Brain microvascular endothelial cell (primary cell): ENCODE data around the gene ZNF22.

Experiments
- DNase-seq: peaks from one replicate; pipeline ENCODE4 v3.0.0-alpha.2; 2020
- H3K27ac ChIP-seq: fragments of 250-450 bp; sonication (Bioruptor Pico); 2 replicates; pipeline ENCODE4 v1.5.1; 2020; ENCODE audit warnings: mild to moderate bottlenecking, moderate library complexity
- H3K27me3 ChIP-seq: fragments of 250-450 bp; sonication (Bioruptor Pico); replicated peaks from 2 replicates; pipeline ENCODE4 v1.5.1; 2020; ENCODE audit warnings: mild to moderate bottlenecking
- H3K36me3 ChIP-seq: fragments of 250-450 bp; sonication (Bioruptor Pico); replicated peaks from 2 replicates; pipeline ENCODE4 v1.5.1; 2020; ENCODE audit warnings: mild to moderate bottlenecking
- H3K4me3 ChIP-seq: 2 replicates; pipeline ENCODE4 v1.5.1; 2011; ENCODE audit warnings: low read depth, mild to moderate bottlenecking, control low read depth, low read length, moderate library complexity
- CTCF ChIP-seq: IDR thresholded peaks from 2 replicates; pipeline ENCODE4 v1.5.1; 2011; ENCODE audit warnings: low read depth, mild to moderate bottlenecking, moderate library complexity, low read length, control low read depth, inconsistent platforms; ENCODE audit errors: missing control alignments
- in situ Hi-C: cut with HindIII; loops from 2 replicates; pipeline ENCODE4 v1.10.0; 2017; ENCODE audit warnings: low sequenced_read_pairs, low pct_ligation_motif_present

Gene ZNF22

DNA sequence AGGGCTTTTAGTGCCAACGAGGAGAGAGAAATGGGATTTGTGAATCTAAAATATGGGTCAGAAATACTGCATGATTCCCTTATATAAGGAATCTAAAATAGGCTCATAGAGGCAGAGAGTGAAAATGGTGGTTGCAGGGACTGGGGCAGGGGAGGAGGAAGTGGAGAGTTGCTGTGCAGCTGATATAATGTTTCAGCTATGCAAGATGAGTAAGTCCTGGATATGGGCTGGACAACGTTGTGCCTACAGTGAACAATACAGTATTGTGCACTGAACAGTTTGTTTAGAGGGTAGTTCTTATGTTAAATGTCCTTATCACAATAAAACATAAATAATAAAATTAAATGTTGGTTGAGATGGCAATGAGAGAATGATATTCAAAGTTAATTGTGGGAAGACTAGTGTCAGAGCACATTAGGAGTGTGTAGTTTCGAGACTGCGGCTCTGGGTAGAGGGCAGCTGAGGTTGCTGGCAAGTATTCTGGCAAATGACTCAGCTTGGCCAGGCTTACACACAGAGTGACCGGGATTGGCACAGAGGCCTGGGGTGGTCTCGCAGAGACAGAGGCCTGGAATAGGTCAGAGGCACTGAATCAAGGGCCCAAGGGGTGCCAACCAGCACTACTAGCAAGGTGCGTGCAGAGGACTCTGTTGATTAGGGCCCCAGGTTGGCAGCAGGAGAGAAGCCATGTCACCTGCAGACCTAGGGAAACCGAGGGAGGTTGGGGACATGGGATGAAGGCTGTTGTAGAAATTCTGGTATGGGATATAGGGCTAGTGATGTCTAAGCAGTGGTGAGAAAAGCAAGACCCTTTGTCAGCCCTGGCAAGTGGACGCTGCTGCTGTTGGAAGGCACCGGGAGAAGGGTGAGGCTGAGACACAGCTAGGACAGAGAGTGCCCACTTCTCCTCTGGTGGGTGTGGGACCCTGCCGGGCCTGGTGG, 19.3 kb upstream of the ZNF22 start:
- Histone ChIP-seq H3K27me3 (no peaks in the 10 kb centered on the region), H3K27ac (peak overlapping the region; percentile 84), H3K36me3 (no peaks in the 10 kb centered on the region), H3K4me3 (no peak overlapping the region)
- no peak for TF ChIP-seq CTCF
- DNase-seq, result peak; percentile 87
- in situ Hi-C loops, result no loop called here

DNA sequence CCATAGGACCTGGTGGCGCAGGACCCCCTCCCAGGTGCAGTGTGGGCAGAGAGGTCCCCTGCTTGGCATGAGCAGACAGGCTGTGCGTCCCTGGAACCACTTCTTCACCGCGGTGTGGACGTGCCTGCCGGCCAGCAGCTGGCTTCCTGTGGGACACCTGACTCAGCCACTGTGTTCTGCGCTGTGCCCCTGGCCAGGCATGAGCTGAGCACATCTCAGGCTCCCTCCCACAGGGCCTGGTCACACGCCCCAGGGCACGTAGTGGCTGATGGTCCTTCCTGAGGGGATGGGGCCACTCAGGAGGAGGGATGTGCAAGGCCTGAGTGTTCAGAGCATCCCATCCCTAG, 18.6 kb upstream of the ZNF22 start:
- Histone ChIP-seq H3K36me3 (no peaks in the 10 kb centered on the region), H3K27me3 (no peaks in the 10 kb centered on the region), H3K4me3 (no peak overlapping the region), H3K27ac (peak overlapping the region; percentile 84)
- DNase-seq, result peak; percentile 21
- in situ Hi-C loops, result no loop called here
- TF ChIP-seq CTCF, result no peak

- TF ChIP-seq CTCF, result no peak
- in situ Hi-C loops, result no loop called here
- Histone ChIP-seq H3K27ac (no peak overlapping the region), H3K27me3 (no peaks in the 10 kb centered on the region), H3K4me3 (no peak overlapping the region), H3K36me3 (no peaks in the 10 kb centered on the region)
- no peak for DNase-seq
Observed at GRCh38 chr10:44982496-44982895, 18.2 kb upstream of the ZNF22 start.

GRCh38 chr10:44983066-44983894, 17.4 kb upstream of the ZNF22 start:
- in situ Hi-C loops, result no loop called here
- no peak overlapping the region for H3K27ac ChIP-seq

GRCh38 chr10:44983895-44984278, 16.8 kb upstream of the ZNF22 start:
- H3K36me3 ChIP-seq, result no peaks in the 10 kb centered on the region
- no peaks in the 10 kb centered on the region for H3K27me3 ChIP-seq
- no peak overlapping the region for H3K27ac ChIP-seq
- in situ Hi-C loops, result no loop called here
- no peak for TF ChIP-seq CTCF
- DNase-seq, result no peak
- H3K4me3 ChIP-seq, result no peak overlapping the region

More at GRCh38 chr10:44983066-44983894, 17.4 kb upstream of the ZNF22 start:
- H3K27me3 ChIP-seq, result no peaks in the 10 kb centered on the region
- no peak overlapping the region for H3K4me3 ChIP-seq
- H3K36me3 ChIP-seq, result no peaks in the 10 kb centered on the region
- no peak for DNase-seq
- no peak for TF ChIP-seq CTCF
